Astrocyte of the cerebellum (primary cell): ENCODE measurements around the gene RASGRP4.
A peak's percentile ranks its signal among the peaks of the same experiment; 100 is the strongest.

Experiments
- DNase-seq: peaks from one replicate; pipeline ENCODE4 v3.0.0-alpha.2; 2011; ENCODE audit warnings: low read depth
- H3K4me3 ChIP-seq: 2 replicates; pipeline ENCODE4 v1.5.1; 2011; ENCODE audit warnings: mild to moderate bottlenecking, low read depth, low read length, moderate library complexity
- in situ Hi-C: cut with HindIII; loops from 2 replicates; pipeline ENCODE4 v1.10.0; 2017; ENCODE audit warnings: low sequenced_read_pairs
- TF ChIP-seq, protein P1 (sequence below): IDR thresholded peaks from 2 replicates; pipeline ENCODE4 v1.5.1; 2012; ENCODE audit warnings: low read length, low read depth, moderate library complexity, mild to moderate bottlenecking; ENCODE audit errors: missing control alignments

Gene RASGRP4

DNA sequence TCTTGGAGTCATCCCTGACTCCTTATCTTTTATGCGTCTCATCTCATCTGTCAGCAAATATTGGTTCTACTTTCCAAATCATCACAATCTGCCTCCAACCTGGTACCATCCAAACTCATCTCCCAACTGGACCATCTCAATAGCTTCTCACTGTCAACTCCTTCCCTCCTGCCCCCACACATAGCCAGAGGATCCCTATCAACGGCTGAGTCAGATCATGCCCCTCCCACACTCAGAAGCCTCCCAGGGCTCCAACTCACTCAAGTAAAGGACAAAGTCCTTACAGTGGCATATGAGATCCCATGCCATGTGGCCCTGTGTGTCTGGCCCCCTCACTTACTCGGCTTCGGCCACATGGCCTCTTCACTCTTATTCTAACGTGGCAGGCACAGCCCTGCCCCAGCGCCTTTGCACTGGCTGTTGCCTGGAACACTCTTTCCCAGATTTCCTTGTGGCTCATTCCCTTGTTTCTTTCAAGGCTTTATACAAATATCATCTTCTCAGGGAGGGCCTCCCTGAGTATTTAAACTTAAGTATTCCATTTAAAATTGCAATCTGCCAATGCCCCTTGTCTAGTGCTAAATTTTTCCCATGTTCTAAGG is 33.2 kb downstream of the RASGRP4 start:
- DNase-seq = no peak
- TF ChIP-seq, protein P1, sequence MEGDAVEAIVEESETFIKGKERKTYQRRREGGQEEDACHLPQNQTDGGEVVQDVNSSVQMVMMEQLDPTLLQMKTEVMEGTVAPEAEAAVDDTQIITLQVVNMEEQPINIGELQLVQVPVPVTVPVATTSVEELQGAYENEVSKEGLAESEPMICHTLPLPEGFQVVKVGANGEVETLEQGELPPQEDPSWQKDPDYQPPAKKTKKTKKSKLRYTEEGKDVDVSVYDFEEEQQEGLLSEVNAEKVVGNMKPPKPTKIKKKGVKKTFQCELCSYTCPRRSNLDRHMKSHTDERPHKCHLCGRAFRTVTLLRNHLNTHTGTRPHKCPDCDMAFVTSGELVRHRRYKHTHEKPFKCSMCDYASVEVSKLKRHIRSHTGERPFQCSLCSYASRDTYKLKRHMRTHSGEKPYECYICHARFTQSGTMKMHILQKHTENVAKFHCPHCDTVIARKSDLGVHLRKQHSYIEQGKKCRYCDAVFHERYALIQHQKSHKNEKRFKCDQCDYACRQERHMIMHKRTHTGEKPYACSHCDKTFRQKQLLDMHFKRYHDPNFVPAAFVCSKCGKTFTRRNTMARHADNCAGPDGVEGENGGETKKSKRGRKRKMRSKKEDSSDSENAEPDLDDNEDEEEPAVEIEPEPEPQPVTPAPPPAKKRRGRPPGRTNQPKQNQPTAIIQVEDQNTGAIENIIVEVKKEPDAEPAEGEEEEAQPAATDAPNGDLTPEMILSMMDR = no peak
- no peak overlapping the region for H3K4me3 ChIP-seq
- in situ Hi-C loops = no loop called here

GRCh38 chr19:38391911-38392464 is 34.0 kb downstream of the RASGRP4 start:
- H3K4me3 ChIP-seq = no peak overlapping the region
- TF ChIP-seq, protein P1 = no peak
- in situ Hi-C loops = no loop called here
- DNase-seq = no peak

DNA sequence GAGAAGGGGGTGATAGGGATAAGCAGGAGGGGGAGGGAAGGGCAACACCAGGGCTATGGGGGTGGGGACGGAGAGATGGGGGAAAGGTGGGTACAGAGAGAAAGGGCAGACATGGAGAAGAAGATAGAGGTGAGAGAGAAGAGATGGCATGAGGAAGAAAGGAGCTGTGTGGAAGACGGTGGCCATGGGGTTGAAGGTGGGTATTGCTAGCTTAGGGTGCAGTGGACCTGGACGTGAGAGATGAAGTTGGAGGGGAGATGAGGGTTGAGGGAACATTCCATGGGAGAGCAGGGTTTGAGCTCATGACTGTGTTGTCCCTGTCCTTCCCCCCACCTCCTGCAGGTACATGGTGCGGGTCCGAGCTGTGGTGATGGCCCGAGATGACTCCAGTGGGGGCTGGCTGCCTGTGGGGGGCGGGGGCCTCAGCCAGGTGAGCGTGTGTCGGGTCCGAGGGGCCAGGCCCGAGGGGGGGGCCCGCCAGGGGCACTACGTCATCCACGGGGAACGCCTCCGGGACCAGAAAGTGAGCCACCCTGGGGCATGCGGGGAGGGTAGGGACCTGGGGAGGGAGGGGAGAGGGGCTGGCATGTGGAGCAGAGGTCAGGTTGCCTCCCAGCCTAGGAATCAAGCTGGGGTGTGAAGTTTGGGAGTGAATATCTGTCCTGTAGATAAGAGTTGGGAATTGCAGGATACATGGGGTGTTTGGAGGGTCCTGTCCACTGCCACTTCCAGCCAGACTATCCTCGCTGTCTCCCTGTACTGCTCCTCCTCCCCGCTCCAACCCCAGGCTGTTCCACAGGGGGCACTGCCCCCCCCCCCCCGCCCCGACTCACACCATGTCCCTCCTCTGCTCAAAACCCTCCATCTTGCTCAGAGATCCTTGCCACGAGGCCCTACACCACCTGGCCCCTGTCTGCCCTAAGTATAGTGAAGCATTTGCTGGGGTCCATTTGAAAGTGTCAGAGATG is 35.8 kb downstream of the RASGRP4 start:
- peak overlapping the region; percentile 81 for H3K4me3 ChIP-seq

GRCh38 chr19:38389101-38389925 is 36.7 kb downstream of the RASGRP4 start:
- peak; percentile 42 for DNase-seq
- peak overlapping the region; percentile 81 for H3K4me3 ChIP-seq
- in situ Hi-C loops = no loop called here
- TF ChIP-seq, protein P1 = no peak

More for the DNA sequence above, 35.8 kb downstream of the RASGRP4 start:
- TF ChIP-seq, protein P1 = no peak
- in situ Hi-C loops = no loop called here
- DNase-seq = no peak

- in situ Hi-C loops = no loop called here
- DNase-seq = no peak
- peak within 1 kb of the TSS; percentile 81 for H3K4me3 ChIP-seq
- TF ChIP-seq, protein P1 = no peak
Measured at GRCh38 chr19:38388349-38389100, 37.5 kb downstream of the RASGRP4 start, which contains the start of gene SPRED3. SPRED3 (plus strand) TSS chr19:38388697; CDS start chr19:38390303, 1,606 bp downstream.
